Activated T-cell treated with anti-CD3 and anti-CD28 coated beads, Interleukin-2, amount 50 U/mL, for 1 hour (primary cell): ENCODE measurements around the gene IGFL4.

ENCODE experiments used
- DNase-seq: peaks from one replicate; pipeline ENCODE4 v3.0.0-alpha.2; 2020

IGFL4 gene

DNA sequence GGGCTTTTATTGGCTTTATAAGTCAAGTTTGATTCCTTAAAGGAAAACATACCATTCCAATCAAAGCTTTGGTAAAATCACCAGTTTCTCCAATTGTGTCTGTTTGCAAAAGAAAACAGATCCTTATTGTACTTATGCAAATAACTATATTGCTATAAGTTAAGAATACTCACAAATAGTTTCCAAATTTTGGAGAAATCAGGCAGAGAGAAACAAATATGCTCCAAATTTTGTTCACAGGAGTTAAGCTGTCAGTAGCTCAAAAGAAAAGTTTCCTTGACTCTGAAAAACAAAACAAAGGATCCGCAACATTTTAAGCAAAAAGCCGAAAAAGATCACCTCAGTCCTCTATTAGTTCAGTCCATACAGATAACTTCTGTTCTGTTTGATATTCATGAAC is 19.2 kb upstream of the IGFL4 start:
- DNase-seq = no peak

GRCh38 chr19:46058778-46059177 is 18.0 kb upstream of the IGFL4 start:
- no peak for DNase-seq

- DNase-seq = no peak
Measured at GRCh38 chr19:46056536-46056935, 15.7 kb upstream of the IGFL4 start.

DNA sequence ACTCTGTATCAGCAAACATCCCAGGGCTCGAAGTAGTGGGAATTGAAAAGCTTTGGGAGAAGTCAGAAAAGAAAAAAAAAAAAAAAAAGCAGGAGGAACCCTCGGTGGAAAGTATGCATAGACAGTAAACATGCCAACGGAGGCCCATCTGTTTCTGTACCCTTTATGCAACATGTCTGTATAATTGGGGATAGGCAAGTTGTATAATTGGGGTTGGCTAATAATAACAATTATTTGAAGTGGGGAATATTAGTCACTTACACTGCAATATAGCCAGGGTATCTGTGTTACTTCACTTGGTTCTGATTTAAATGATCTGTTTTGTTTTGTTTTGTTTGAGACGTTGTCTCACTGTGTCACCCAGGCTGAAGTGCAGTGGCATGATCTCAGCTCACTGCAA is 12.1 kb upstream of the IGFL4 start:
- DNase-seq = no peak

DNA sequence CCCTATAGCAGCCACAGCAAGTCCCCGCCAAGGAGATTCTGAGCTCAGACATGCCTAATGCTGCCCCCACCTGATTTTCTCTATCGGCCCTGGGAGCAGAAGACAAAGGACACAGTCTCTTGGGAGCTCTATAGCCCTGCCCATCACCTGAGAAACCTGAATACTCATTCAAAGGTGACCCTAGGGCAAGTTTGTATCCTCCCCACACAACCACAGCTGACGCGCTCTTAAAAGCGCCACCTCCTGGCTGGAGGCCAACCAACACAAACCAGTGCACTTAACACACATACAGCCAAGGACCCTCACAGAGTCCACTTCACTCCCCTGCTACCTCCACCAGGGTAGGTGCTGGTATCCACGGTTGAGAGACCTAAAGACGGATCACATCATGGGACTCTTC is 8.8 kb upstream of the IGFL4 start:
- no peak for DNase-seq

DNA sequence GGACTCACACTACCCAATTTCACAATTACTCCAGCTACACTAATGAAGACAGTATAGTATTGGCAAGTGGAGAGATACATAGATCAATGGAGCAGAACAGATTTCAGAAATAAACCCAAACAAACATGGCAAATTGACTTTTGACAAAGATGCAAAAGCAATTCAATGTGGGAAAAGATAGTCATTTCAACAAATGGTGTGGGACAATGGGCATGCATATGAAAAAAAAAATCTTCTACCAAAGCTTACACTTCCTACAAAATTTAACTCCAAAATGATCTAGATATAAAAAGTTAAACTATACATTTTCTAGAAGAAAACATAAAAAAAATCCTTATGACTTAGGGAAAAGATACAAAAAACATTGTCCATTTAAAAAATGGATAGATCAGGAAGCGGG is 2.7 kb upstream of the IGFL4 start:
- no peak for DNase-seq

- no peak for DNase-seq
Measured at GRCh38 chr19:46042252-46042883, 1.6 kb upstream of the IGFL4 start.

GRCh38 chr19:46040125-46040524 is 677 bp downstream of the IGFL4 start:
- DNase-seq = no peak

GRCh38 chr19:46036744-46037128 is 4.1 kb downstream of the IGFL4 start:
- no peak for DNase-seq

DNA sequence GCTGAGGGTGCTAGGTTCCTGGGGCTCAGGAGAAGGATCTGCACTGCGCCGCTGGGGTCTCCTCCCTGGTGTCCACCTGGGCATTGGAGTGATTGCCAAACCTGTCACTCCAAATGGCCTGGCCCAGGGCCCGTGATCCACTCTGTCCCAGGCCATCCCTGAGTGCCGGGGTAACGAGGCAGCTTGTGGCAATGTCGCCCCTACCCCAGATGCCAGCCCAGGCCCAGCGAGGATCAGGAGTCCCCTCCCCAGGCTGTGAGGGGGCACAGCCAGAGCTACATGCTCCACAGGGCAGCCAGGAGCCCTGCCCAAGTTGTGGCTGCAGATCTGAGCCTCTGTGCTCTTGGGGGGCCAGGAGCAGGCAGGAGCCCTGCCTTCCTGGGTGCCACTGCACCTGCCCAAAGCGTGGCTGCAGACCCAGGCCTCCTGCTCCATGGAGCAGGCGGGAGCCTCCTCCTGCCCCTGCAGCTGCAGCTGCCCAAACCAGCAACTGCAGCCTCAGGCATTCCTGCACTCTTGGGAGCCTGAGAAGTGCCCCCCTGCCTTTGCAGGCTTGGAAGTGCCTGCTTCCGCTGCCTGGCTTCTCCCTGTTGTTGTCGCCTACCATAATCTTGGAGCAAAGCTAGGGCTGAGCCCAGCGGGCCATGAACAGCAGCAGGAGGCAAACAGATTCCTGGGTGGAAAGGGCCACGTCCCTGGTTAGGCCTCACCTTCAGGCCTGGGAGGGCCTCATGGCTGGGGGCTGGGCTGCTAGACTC is 4.6 kb downstream of the IGFL4 start:
- DNase-seq = no peak

DNA sequence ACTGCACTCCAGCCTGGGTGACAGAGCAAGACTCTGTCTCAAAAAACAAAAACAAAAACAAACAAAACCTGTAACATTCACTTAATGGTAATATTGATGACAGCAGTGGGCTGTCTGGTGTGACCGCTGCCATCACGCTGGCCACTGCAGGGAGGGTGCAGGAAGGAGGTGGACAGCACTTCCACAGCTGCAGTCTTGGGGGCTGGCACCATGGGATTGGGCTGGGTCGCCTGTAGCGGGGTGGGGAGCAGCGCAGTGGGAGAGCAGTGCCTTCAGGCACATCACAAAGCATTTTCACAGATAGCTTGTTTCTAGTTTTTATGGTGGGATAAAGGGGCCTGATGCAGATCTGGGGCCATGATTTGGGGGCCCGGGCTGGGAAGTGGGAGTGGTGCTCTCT is 5.3 kb downstream of the IGFL4 start:
- DNase-seq = no peak

DNA sequence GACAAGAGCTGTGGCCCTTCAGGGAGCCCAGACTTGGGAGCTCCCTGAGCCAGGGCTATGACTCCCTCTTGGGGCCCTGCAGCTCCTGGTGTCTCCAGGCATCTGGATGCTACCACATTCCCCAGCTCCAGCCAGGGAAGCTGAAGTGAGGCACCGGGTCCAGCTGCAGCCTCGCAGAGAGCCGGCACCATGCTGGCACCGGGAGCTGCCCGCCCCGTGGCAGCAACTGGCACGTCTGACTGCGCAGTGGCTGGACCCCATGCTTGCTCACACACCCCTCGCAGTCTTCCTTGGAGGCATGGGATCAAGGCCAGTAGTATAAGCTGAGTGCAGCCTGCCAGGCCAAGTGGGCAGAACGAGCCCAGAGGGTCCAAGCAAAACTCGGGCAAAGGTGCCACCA is 7.4 kb downstream of the IGFL4 start:
- no peak for DNase-seq

DNA sequence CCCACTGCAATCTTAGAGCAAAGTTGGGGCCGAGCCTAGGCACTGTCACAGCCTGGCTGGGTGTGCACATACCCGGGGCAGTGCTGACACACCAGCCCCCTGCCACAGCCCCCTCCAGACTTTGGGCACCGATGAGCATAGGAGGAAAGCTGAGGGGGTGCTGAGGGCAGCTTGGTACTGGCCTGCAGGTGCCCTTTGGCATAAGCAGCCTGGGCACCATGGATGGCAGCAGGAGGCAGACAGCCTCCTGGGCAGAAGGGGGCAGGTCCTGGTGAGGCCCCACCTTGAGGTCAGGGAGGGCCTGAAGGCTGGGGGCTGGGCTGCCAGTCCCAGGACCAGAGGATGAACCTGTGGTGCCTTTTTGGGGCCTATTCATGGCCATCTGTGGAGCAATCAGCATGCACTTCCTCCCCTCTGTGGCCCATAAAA is 8.2 kb downstream of the IGFL4 start:
- no peak for DNase-seq

GRCh38 chr19:46031781-46032596 is 8.8 kb downstream of the IGFL4 start:
- DNase-seq = no peak

DNA sequence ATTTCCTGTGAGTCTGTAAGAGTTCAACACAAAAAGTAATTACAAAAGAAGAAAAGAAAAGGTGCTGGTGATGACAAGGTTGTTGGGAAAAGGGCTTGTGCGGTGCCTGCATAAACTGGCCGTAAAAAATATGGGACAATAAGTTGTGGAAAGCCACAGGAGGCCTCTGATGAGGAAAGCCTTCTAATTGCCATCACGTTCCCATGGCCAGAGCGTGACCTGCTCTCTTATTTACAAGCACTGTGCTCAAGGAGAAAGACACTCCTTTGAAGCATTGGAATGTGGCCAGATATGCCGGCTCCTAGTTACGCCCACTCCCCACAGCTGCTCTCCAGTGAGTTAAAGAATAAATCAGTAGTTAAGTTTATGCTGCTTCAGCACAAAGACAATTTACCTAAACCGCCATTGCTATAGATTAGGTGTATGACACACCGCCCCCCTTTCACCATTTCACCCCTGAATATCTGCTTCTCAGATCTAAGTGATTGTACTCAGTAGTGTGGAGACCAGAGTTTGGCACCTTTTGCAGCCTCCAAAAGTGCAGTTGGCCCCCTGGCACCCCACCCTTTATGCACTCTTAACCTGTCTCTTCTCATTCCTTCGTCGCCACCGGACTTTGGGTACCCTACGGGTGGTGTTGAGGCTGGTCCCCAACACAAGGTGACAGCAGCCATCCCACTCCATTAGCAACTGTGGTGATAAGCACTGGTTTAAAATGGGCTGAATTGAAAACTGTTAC is 9.8 kb downstream of the IGFL4 start:
- DNase-seq = no peak

DNA sequence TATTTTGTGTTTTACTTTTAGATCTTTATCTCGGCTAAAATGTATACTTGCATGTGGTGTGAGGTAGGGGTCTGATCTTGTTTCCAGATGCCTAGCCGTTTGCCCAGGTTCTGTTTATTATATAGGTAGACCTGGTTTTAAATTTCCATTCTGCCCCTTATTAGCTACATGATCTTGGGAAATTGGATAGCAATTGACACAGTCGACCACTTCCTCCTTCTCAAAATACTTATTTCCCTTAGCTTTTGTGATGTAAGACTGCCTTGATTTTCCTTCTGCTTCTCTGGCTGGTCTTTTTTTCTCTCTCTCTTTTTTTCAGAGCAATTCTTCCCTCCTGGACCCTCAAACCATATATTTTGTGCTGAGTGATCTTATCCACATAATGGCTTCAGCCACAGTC is 15.0 kb downstream of the IGFL4 start:
- no peak for DNase-seq

DNA sequence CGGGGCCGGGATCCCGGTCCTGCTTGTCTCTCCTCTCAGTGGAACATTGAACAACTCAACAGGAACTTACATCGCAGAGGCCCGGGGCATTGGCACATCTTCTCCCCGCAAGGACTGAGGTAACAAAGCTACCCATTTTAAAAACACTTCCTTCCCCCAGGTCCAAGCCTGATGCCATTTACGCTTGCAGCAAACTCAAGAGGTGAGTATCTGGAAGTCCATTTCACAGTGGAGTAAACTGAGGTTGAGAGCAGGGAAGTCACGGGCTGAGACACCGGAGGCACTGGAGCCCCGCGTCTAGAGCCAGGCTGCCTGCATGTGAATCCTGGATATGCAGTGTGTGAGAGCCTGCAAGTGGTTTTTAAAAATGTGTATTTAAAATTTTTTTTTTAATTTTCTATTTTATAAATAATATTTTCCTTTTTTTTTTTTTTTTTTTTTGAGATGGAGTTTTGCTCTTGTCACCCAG is 17.5 kb downstream of the IGFL4 start:
- DNase-seq = no peak

- no peak for DNase-seq
Measured at GRCh38 chr19:46022431-46023310, 18.1 kb downstream of the IGFL4 start, which contains the start of gene PGLYRP1. TSS of gene PGLYRP1 (minus strand) at chr19:46023053. CDS start at chr19:46023021, 32 bp downstream.

DNA sequence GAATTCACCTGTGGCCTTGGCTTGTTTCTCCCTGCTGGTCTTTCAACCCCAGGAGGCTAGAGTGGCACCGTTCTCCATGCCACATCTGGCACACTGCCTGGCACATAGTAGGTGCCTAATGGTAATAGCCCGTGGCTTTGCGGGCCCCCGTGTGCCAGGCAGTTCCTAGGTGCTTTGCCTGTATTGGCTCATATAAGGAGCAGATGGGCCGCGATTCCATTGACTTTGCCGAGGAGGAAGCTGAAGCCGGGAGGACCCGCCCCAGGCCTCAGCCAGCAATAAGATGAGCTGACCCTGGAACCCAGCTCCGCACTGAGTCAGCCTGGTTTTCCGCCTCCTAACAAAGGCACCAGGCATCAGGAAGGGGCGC is 18.8 kb downstream of the IGFL4 start:
- no peak for DNase-seq

DNA sequence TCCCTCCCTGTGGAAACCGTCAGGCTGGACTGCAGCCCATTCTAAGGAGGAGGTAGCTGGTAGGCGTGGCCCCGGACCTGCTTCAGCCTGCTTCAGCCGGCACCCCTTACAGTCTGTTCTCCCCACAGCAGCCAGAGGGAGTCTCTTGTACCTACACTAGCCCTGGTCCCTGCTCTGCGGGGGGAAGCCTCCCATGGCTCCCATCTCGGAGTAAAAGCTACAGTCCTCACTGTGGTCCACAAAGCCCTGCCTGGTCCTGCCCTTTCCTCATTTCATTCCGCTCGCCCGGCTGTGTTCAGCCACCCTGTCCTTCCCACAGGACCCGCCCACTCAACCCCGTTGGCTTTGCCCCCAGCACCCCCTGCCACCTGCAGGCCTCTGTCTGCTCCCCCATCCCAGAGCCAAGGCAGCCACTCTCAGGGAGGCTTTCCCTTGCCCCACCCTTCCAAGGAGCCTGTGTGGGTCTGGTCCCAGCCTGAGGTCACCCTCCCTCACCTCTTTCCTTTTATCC is 19.2 kb downstream of the IGFL4 start:
- DNase-seq = no peak

DNA sequence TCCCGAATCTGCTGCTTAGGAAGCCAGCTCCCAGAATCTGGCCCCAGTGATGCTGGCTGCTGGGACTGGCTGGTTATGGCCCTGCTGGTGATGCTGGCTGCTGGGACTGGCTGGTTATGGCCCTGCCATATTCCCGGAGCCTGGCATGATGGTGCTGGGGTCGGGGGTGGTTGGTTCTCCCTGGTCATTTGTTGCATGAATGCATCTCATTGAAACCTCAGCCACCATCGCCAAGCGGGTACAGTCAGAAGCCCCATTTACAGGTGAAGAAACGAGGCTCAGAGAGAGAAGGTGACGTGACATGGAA is 20.0 kb downstream of the IGFL4 start:
- no peak for DNase-seq

GRCh38 chr19:46019270-46019669 is 21.5 kb downstream of the IGFL4 start:
- DNase-seq = no peak
